ENCODE results near the gene SDS.

The SDS gene

GRCh38 chr12:113424915-113425823 lies 21.5 kb upstream of the SDS start:
- no peak for DNase-seq

- no peak for DNase-seq
Measured at GRCh38 chr12:113424456-113424855, 20.8 kb upstream of the SDS start.

- no peak for DNase-seq
Measured at GRCh38 chr12:113422886-113423669, 19.4 kb upstream of the SDS start.

GRCh38 chr12:113422030-113422885 lies 18.6 kb upstream of the SDS start, which contains the start of gene SDSL:
Gene SDSL, plus strand, starts transcription at chr12:113422380. Its CDS starts 5,603 bp downstream, at chr12:113427983.
- peak; percentile 67 to 81 for DNase-seq

GRCh38 chr12:113420996-113421595 lies 17.4 kb upstream of the SDS start:
- no peak for DNase-seq

- DNase-seq = no peak
Measured at GRCh38 chr12:113418213-113418879, 14.7 kb upstream of the SDS start.

- DNase-seq = no peak
Measured at GRCh38 chr12:113416091-113416754, 12.5 kb upstream of the SDS start.

GRCh38 chr12:113414519-113415038 lies 10.9 kb upstream of the SDS start:
- no peak for DNase-seq

GRCh38 chr12:113413488-113413939 lies 9.8 kb upstream of the SDS start:
- DNase-seq = peak; percentile 28 to 29

- DNase-seq = no peak
Measured at GRCh38 chr12:113409462-113410124, 5.9 kb upstream of the SDS start.

GRCh38 chr12:113408756-113409298 lies 5.1 kb upstream of the SDS start:
- DNase-seq = no peak

- DNase-seq = no peak
Measured at GRCh38 chr12:113407931-113408600, 4.4 kb upstream of the SDS start.

GRCh38 chr12:113405694-113406093 lies 2.0 kb upstream of the SDS start:
- DNase-seq = no peak

- no peak for DNase-seq
Measured at GRCh38 chr12:113402586-113403260, 964 bp downstream of the SDS start.

- DNase-seq = no peak
Measured at GRCh38 chr12:113401066-113402000, 2.4 kb downstream of the SDS start.

- no peak for DNase-seq
Measured at GRCh38 chr12:113400362-113400761, 3.3 kb downstream of the SDS start.

GRCh38 chr12:113399490-113399889 lies 4.2 kb downstream of the SDS start:
- no peak for DNase-seq

Data from SHP77 (cell line).